Stimulated activated CD8-positive, alpha-beta memory T cell treated with anti-CD3 and anti-CD28 coated beads, Interleukin-7, amount 100 ng/mL, for 24 hours (primary cell): ENCODE data around the gene LCT.
"Not testable (repeated sequence)": the region's sequence is repeated elsewhere in the genome, so short reads cannot be mapped to it uniquely, and the experiment has no call there.

ENCODE experiments used
- DNase-seq: peaks from one replicate; pipeline ENCODE4 v3.0.0-alpha.2; 2020; ENCODE audit warnings: low read depth

Gene LCT

DNA sequence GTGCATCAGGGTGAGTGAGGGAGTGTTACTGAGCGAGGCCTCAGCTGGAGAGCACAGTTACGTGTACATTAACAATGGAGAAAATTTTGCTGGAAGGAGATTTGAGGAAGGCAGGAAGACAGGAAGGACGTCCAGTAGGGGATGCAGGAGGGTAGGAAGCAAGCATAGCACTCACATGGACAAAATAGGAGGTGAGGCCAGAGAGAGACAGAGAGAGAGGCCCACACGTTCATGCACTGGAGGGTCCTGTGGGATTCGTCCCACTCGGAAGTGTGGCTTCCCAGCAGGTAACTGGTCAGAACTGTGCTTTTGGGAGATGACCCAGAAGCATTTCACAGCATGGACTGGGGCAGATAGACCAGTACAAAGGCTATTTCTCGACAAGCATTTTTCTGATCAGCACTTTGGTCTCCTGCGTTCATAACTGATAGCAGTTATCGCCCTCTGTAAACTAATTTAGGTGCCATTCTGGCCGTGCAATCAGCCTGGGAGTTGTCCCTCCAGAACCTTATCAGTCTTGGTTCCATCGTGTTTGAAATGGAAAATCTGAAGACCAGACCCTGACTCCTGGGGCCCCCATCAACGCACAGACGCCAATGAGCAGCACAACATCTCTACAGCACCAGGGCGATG is 5.7 kb downstream of the LCT start:
- no peak for DNase-seq

DNA sequence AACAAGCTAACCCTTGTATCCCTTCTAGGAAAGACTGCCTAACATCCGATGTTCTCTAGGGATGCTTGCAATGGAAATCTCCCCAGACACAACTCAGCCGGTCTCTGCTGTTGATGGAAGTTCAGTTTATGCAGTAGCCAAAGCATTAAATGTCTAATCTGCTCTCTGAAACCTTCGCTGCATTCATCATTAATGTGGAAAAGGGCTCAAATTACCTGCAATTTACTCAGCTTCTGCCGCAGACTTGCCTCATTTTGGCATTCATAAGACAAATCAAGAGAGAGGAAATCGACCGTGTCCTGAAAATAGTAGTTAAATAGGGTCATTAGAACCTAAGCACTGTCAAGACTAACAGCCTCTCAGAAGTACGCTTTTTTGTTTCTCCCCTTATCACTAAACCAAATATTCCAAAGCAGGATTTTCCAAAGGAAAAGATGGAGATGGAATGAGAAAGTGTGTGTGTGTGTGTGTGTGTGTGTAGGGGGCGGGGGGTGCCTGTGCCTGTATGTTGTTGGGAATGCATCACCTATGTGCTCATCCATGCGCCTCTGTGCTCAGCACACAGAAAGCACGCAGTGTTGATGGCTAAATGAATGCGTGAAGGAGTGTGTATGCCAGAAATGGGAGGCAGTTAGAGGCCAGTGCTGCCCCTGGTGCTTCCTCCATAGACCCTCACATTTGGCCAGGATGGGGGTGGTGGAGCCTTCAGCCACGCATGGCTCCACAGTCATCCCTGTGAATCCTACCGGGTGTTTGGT is 7.4 kb downstream of the LCT start:
- no peak for DNase-seq

DNA sequence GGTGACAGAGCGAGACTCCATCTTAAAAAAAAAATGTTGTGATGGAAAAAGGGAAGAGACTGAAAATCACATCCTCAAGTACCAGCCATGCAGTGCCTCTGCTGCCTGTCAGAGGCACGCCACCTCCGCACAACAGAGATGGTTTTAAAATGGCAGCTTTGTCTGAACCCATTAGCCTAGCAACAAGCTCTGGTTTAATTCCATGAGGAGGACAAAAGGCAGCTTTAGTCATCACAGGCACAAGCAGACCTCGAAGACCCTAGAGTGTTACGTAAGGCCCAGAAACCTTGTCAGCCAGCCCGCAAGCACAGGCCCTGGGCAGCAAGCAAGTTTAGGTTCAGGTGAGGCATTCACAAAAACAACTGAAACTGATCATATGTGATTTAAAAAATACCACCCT is 10.4 kb downstream of the LCT start:
- no peak for DNase-seq

DNA sequence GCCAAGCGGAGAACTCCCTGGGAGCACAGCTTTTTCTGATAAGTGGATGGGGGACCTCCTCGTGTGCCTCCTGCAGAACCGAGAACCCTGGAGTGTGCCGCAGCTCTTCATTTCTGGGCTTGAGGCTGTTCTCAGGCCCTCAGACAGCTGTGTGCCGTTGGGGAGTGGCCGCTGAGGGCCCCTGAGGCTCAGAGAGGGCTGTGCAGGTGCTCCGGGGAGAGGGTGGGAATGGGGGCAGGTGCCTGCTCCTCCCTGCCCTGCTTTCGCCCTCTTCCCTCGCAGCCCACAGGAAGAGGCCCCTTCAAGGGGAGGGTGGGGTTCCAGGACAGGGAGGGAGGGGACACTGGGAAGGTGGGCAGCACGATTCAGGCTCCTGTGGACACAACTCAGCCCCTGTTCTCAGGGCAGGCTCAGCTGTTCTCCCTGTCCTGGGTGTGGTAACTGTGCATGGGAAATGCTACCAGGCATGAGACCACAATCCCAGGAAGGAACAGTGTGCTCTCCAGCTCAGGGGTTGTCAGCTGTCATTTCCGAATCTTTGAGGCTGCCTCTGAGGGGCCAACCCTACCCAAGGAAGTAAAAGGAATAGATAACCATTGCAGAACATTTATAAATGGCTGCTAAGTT is 11.3 kb downstream of the LCT start:
- DNase-seq, result no peak

DNA sequence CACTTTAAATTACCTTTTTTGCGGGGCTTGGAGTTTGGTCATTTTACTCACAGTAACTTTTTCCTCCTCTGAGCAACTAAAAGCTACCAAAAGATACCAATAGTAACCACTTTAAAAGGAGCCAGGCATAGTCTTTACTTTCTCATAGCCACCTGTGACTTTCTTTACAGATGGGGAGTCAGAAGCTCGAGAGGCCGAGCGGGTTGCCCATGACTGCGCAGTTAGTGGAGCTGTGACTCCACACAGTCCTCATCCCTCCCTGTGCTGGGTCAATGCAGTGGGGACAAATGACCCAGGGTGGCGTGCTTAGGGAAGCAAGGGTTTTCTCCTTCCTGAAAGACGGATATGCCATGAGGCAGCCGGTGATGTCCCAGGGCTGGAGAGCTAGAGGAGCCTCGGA is 11.9 kb downstream of the LCT start:
- no peak for DNase-seq

DNA sequence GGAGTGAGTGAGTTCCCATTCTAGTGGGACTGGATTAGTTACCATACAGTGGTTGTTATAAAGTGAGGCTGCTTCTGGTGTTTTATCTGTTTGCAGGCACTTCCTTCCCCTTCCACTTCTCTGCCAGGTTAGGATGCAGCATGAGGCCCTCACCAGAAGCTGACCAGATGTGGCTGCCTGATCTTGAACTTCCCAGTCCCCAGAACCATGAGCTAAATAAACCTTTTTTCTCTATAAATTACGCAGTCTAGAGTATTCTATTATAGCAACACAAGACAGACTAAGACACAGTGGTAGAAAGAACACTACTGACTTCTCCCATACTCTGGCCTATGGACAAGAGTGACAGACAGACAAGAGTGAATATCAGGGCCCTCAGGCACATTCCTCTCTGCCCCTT is 14.1 kb downstream of the LCT start:
- DNase-seq, result no peak

DNA sequence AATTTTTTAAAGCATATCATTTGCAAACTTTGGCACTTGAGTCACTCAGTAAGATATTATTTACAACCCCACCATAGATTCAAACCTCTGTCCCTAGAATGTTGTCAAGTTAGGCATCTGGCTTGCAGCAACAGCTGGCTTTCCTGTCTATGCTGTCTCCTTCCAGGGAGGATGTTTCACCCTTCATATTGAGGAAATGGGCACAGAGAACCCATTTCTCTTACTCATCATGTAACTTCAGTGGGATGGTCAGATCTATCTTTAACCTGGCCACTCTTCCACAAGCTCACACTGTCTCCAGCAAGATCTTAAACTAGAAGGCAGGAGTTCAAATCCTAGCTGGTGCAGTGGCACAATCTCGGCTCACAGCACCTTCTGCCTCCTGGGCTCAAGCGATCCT is 15.8 kb downstream of the LCT start:
- no peak for DNase-seq

DNA sequence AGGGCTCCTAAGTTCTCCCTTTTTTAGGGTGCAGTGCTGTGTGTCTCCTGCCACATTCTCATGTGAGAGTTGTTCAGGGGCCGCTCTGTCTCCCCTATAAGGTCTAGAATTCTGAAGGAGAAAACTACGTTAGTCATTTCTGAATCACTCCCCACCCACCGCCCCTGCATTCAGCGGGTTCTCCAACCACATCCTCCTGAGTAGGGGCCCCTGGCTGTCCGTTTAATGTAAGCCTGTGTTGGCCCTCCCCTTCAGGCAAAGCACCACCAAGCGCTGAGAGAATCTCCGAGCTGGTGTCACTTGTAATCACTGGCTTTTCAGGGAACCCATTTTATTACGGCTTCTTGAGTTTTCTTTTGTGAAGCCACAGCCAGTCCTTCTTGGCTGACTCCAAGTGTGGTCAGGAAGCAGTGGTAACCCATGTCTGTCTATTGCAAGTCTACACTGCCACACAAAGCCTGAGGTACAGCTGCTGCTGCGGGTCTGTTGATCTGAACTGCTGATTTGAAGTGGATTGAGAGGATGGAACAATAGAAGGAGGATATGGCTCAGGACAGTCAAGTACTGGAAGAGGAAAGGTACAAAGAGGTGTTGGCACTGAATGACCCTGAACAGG is 16.9 kb downstream of the LCT start:
- DNase-seq, result peak; percentile 76

DNA sequence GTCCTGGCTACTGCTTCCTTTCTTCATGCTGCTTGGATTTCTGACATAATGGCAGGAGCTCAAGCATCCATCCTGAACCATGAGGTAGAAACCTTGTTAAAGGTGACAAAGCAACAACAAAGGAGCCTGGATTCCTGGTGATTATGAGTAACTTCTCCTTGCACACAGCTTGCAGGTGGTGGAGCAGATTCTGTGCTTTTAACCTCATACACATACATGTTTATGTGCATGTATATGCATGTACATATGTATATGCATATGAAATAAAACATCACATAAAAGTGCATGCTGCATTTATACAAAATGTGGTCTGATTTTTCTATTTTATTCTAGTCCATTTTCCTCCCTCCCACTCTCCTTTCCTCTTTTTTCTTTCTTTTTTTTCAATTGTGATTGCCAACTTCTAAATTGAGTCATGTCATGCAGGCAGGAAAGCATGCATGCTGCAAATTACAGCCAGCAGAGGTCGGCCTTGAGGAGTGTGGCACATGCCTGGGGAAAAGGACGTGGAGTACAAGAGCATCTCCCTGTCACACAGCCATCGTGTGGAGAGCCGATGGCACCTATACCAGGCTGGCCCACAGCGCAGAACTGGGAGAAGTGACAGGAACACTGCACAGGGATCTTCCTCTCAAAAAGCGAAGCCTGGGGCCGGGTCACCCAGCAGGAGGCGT is 17.9 kb downstream of the LCT start:
- no peak for DNase-seq

DNA sequence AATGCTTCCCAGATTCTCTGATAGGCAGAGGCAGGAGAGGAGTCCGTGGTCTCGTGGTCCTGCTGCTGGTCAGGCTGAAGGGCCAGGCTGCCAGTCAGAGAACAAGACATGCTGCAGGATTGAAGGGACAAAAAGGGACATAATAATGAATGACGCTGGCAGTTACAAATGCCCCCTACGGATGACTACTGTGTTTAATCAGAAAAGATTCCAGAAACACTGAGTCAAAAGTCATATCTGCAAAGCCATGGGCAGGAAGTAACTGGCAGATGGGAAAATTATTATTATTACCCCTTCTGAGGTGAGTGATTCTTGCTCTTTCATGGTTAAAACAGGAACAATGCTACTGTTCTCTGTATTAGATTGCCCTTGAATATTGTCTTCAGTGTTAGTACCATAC is 19.0 kb downstream of the LCT start:
- DNase-seq, result no peak

DNA sequence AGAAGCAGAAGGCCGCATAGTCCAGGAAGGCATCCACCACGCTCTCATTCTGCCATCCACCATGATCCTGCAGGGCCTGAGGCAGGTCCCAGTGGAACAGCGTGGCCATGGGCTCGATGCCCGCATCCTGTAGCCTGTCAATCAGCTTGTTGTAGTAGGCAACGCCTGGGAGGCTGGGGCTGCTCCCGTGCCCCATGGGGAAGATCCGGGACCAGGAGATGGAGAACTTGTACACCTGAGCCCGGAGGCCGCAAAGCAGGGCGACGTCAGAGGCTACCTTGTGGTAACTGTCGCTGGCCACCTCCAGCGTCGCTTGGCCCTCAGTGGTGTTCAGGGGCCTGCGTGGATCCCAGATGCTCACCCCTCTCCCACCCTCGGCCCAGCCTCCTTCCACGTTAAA is 19.5 kb downstream of the LCT start:
- no peak for DNase-seq

DNA sequence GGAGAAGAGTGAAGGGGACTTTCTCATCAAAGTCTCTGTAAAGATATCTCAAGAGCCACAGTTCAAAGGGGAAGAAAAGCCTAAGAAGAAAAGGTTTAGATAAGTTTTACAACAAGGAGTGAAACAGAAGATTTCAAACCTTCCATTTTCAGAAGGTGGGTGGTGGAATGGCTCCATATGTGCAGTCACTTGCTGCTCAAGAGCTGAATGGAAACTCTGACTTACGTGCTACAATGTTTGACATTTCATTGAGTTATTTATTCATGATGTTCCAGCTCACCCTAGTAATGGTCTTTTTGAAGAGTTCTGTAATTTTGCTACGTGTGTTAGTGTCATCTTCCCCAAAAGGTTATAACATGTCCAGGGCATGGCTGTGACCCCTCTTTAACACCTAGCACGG is 21.7 kb downstream of the LCT start:
- no peak for DNase-seq

DNA sequence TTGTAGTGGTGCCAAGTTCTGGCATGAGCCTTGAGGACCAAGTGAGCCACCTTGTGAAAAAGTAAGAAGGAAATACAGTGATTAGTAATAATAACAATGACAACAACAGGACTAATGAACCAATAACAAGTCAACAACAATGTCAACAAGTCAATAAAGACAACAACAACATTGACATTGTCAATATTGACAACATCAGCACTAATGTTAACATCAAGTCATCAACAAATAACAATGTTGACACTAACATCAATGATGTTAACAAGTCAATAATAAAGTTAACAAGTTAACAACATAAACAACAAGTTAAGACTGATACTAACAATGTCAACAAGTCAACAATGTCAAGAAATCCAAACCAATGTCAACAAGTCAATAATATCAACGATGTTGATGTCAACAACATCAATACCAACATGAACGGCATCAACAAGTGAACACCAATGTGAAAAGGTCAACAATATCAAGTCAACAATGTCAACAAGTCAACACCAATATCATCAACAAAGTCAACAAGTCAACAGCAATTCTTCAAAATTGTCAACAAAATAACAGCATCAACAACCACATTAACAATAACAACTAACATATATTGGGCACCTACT is 24.0 kb downstream of the LCT start:
- DNase-seq, result no peak

DNA sequence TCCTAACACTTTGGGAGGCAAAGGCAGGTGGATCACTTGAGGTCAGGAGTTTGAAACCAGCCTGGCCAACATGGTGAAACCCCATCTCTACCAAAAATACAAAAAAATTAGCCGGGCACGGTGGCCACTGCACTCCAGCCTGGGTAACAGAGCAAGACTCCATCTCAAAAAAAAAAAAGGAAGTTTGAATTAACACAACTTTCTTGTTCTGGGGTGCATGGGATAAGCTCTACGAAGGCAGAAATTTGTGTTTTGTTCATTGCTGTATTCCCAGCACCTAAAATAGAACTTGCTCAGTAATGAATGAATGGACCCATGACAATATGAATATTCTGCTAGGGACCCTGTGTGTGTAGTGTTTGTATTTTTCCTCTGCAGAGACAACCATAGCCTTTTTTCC is 29.1 kb downstream of the LCT start:
- not testable (repeated sequence) for DNase-seq

DNA sequence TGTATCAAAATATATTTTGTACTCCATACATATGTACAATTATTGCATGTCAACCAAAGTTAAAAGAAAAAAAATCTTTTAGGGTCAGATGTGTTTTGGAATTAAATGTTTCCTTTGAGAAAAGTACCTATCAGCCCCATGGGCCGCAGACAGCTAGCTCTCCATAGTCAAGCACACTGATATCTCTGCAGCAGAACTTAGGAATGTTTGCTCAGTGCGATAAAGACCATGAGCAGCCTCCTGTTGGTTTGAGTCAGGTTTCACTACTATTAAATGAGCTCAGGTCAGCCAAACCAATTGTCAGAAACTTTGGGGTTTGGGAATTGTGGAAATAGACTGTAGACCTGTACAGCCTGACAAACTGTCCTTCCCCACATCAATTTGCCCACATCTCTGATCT is 33.7 kb downstream of the LCT start:
- no peak for DNase-seq

DNA sequence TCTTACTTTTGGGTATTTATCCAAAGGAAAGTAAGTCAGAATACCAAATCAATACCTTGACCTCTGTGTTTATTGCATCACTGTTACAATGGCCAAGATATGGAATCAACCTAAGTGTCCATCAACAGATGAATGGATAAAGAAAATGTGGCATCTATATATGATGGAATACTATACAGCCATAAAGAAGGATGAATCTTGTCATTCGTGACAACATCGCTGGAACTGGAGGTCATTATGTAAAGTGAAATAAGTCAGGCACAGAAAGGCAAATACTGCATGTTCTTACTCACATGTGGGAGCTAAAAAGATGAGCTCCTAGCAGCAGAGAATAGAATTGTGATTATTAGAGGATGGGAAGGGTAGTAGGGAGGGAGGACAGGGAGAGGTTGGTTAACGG is 34.6 kb downstream of the LCT start:
- DNase-seq, result no peak

DNA sequence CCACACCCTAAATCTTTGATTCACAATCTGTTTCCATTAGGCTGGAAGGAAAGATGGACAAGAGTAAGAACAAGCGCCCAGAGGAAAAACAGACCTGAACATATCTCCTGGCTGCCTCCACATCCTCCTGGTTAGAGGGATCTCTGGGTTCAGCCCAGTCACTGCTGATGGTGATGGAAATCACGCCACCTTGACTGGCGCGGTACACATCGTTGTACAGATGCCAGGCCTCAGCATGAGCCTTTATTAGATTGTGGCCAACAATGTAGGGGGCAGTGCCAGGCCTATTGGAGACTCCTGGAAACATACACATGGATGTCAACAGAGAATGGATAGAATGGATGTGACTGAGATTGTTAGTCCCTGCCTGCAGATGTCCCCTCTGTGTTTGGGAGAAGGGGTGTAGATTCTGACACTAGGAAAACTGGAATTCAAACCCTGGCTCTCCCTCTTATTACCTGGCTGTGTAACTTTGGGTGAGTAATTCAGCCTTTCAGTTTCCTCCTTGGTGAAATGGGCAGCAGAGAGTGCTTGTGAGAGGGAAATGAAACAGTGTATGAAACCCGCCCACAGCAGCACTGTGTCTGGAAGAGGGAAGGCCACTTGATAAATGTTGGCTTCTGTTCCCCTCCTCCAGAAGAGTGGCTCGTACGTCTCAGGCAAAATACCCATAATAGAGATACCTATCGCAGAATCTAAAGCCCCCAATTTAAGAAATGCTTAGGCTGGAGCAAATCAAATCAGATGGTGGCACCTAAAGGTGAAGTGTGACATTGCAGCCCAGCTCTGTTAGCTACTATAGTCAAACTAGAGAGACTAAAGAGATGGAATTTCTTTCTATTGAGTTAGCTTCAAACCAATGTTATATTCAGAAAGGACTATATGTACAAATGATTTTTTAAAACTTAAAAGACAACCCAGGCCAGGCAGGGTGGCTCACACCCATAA is 36.2 kb downstream of the LCT start:
- DNase-seq, result no peak

DNA sequence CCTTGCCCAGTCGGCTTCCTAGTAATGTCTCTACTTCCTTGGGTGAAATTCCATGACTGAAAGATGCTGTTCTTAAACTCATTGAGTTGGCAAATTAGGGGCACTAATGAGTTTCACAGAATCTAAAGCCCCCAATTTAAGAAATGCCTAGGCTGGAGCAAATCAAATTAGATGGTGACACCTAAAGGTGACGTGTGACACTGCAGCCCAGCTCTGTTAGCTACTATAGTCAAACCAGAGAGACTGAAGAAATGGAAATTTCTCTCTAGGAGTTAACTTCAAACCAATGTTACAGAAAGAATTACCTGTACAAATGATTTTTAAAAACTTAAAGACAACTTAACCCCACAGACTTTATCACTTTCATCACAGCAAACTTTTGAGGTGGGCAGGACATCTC is 37.2 kb downstream of the LCT start:
- DNase-seq, result no peak

DNA sequence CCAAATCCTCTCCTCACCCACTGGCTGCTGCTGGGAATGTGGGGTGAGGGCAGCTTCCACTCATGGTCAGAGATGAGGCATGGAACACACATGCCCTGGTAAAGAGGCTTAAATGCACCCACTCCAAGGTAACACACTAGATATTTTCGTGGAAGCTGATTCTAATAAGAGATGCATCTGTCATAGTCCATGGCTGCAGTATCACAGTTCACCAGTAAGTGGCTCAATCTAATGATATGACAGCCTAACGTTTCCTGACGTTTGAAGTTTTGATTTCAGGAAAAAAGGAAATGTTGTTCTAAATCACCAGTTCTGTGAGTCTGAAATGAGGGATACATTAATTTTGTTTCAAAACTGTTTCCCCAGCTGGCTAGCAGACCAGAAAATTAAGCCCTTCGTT is 38.2 kb downstream of the LCT start:
- no peak for DNase-seq

DNA sequence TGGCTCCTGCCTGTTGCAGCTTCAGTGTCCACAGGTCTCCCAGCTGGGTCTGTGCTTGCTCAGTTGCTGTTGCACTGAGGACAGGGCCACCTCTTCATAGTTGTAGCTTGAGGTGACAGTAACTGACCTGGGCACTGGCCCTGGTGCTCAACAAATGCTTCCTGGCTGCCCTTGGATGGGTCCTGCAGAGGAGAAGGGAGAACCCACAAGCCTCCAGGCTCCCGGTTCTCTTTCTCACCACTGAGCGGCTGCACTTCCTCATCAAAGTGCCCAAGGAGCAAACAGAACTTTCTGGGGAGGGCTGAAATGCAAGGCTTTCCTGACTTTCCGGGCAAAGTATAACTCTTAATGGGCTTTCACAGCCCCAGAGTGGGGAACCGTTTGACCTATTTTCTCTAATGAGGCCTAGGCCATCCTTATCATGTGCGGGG is 38.7 kb downstream of the LCT start:
- DNase-seq, result no peak
